Neural progenitor cell (in vitro differentiated cells): ENCODE results near the gene HSPB1. TPM values are rescaled to one million over a fixed set of nuclear protein-coding genes. Genes with fewer than 3 reads are reported as not detected.

Experiments
- DNase-seq: peaks from one replicate; pipeline ENCODE4 v3.0.0-alpha.2; 2016; ENCODE audit warnings: low spot score
- H2AFZ ChIP-seq: fragments of 200-600 bp; sonication (generic); replicated peaks from 2 replicates; pipeline ENCODE4 v1.6.1; 2016; ENCODE audit warnings: antibody characterized with exemption
- H3F3A ChIP-seq: fragments of 200-600 bp; sonication (generic); 2 replicates; pipeline ENCODE4 v1.6.1; 2016; ENCODE audit warnings: antibody characterized with exemption, low read depth
- H3K27ac ChIP-seq: fragments of 200-600 bp; sonication (generic); 2 replicates; pipeline ENCODE4 v1.5.1; 2016; ENCODE audit warnings: mild to moderate bottlenecking
- H3K27me3 ChIP-seq: fragments of 200-600 bp; sonication (generic); 2 replicates; pipeline ENCODE4 v1.6.1; 2016; ENCODE audit warnings: mild to moderate bottlenecking, moderate library complexity
- H3K36me3 ChIP-seq: fragments of 200-600 bp; sonication (generic); 2 replicates; pipeline ENCODE4 v1.5.1; 2016
- H3K4me1 ChIP-seq: fragments of 200-600 bp; sonication (generic); 2 replicates; pipeline ENCODE4 v1.6.1; 2016; ENCODE audit warnings: mixed run types
- H3K4me2 ChIP-seq: fragments of 200-600 bp; sonication (generic); 2 replicates; pipeline ENCODE4 v1.6.1; 2016
- H3K4me3 ChIP-seq: fragments of 200-600 bp; sonication (generic); 2 replicates; pipeline ENCODE4 v1.5.1; 2016
- H3K79me2 ChIP-seq: fragments of 200-600 bp; sonication (generic); 2 replicates; pipeline ENCODE4 v1.6.1; 2016; ENCODE audit warnings: low read depth
- H3K9ac ChIP-seq: fragments of 200-600 bp; sonication (generic); 2 replicates; pipeline ENCODE4 v1.6.1; 2016
- H3K9me3 ChIP-seq: fragments of 200-600 bp; sonication (generic); 2 replicates; pipeline ENCODE4 v1.5.1; 2016; ENCODE audit warnings: low read depth
- H4K20me1 ChIP-seq: fragments of 200-600 bp; sonication (generic); 2 replicates; pipeline ENCODE4 v1.6.1; 2016; ENCODE audit warnings: low read depth
- H3K27ac Mint-ChIP-seq: 3 replicates; pipeline ENCODE4 v1.8.0; 2021; ENCODE audit warnings: mixed read lengths
- H3K27me3 Mint-ChIP-seq: 2 replicates; pipeline ENCODE4 v1.8.0; 2022; ENCODE audit warnings: low read depth, mild to moderate bottlenecking, inconsistent platforms, moderate library complexity, mixed read lengths; ENCODE audit not compliant: insufficient read depth
- H3K36me3 Mint-ChIP-seq: 3 replicates; pipeline ENCODE4 v1.8.0; 2021; ENCODE audit warnings: mixed read lengths
- H3K4me1 Mint-ChIP-seq: 3 replicates; pipeline ENCODE4 v1.8.0; 2021; ENCODE audit warnings: mixed read lengths
- H3K4me3 Mint-ChIP-seq: 3 replicates; pipeline ENCODE4 v1.8.0; 2021; ENCODE audit warnings: mild to moderate bottlenecking, moderate library complexity, mixed read lengths
- H3K9me3 Mint-ChIP-seq: 3 replicates; pipeline ENCODE4 v1.8.0; 2020; ENCODE audit warnings: mixed read lengths
- EZH2 ChIP-seq: fragments of 200-600 bp; sonication (generic); IDR thresholded peaks from 2 replicates; pipeline ENCODE4 v1.6.1; 2017; ENCODE audit warnings: antibody characterized with exemption, mild to moderate bottlenecking, moderate library complexity
- EZH2phosphoT487 ChIP-seq: fragments of 200-600 bp; sonication (generic); IDR thresholded peaks from 2 replicates; pipeline ENCODE4 v1.6.1; 2017; ENCODE audit warnings: antibody characterized with exemption
- total RNA-seq: library from RNA; depleted of rRNA; stranded (reverse); fragments of >200 nt; gene quantifications from 2 replicates; pipeline ENCODE4 v1.2.3, GENCODE V29; 2015; ENCODE audit warnings: low replicate concordance
- TF ChIP-seq, protein P1 (sequence below): fragments of 200-600 bp; sonication (generic); IDR thresholded peaks from 2 replicates; pipeline ENCODE4 v1.5.1; 2017; ENCODE audit warnings: antibody characterized with exemption, mild to moderate bottlenecking

HSPB1 gene
- total RNA-seq, 1 donor from 2014 or later: 9.7 TPM

DNA sequence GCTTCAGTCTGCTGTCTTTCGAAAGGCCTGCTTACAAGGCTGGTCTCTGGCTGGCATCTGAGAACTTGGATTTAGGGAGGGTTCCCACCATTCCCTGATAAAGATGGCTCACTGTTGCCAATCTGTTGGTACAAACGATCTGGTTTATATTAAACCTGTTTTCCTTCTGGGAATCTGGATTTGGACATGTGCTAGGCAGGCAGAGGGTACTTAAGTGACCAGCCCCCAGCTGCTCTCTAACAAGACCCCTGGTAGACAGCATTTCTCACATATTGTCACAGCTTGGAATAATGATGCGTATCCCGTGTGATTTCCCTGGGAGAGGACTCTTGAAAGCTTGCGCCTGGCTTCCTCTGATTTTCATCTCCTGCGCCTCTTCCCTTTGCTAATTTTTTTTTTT lies 34.7 kb downstream of the HSPB1 start:
- H3K36me3 ChIP-seq: peaks cover 5% of the 10 kb centered on the region
- DNase-seq: no peak
- H3K9ac ChIP-seq: no peak overlapping the region
- peaks cover 100% of the 10 kb centered on the region for H4K20me1 ChIP-seq
- H3K79me2 ChIP-seq: peaks cover 100% of the 10 kb centered on the region
- no peak overlapping the region for H3K4me3 ChIP-seq
- Mint-ChIP-seq H3K9me3 (no peaks in the 10 kb centered on the region), H3K36me3 (peaks cover 33% of the 10 kb centered on the region), H3K4me3 (no peak overlapping the region), H3K4me1 (peaks cover under 1% of the 10 kb centered on the region), H3K27ac (no peak overlapping the region), H3K27me3 (peaks cover 5% of the 10 kb centered on the region)
- no peak overlapping the region for H3K4me2 ChIP-seq
- H3K4me1 ChIP-seq: no peaks in the 10 kb centered on the region
- no peak overlapping the region for H3K27ac ChIP-seq
- no peaks in the 10 kb centered on the region for H3K27me3 ChIP-seq
- H2AFZ ChIP-seq: no peak overlapping the region
- peaks cover 8% of the 10 kb centered on the region for H3F3A ChIP-seq
- TF ChIP-seq EZH2phosphoT487 (no peak), EZH2 (no peak)
- TF ChIP-seq, protein P1, sequence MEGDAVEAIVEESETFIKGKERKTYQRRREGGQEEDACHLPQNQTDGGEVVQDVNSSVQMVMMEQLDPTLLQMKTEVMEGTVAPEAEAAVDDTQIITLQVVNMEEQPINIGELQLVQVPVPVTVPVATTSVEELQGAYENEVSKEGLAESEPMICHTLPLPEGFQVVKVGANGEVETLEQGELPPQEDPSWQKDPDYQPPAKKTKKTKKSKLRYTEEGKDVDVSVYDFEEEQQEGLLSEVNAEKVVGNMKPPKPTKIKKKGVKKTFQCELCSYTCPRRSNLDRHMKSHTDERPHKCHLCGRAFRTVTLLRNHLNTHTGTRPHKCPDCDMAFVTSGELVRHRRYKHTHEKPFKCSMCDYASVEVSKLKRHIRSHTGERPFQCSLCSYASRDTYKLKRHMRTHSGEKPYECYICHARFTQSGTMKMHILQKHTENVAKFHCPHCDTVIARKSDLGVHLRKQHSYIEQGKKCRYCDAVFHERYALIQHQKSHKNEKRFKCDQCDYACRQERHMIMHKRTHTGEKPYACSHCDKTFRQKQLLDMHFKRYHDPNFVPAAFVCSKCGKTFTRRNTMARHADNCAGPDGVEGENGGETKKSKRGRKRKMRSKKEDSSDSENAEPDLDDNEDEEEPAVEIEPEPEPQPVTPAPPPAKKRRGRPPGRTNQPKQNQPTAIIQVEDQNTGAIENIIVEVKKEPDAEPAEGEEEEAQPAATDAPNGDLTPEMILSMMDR: no peak
- no peaks in the 10 kb centered on the region for H3K9me3 ChIP-seq

GRCh38 chr7:76338298-76339084 lies 36.0 kb downstream of the HSPB1 start:
- H3K9ac ChIP-seq: no peak overlapping the region
- no peak overlapping the region for H2AFZ ChIP-seq
- Mint-ChIP-seq H3K9me3 (no peaks in the 10 kb centered on the region), H3K4me3 (no peak overlapping the region), H3K27me3 (peaks cover 4% of the 10 kb centered on the region), H3K27ac (no peak overlapping the region), H3K4me1 (peaks cover 8% of the 10 kb centered on the region), H3K36me3 (peaks cover 42% of the 10 kb centered on the region)
- H3K79me2 ChIP-seq: peaks cover 100% of the 10 kb centered on the region
- no peak overlapping the region for H3K27ac ChIP-seq
- H3K9me3 ChIP-seq: no peaks in the 10 kb centered on the region
- no peak overlapping the region for H3K4me3 ChIP-seq
- DNase-seq: no peak
- peaks cover 5% of the 10 kb centered on the region for H3K36me3 ChIP-seq
- H3K4me1 ChIP-seq: peaks cover 3% of the 10 kb centered on the region
- peaks cover 100% of the 10 kb centered on the region for H4K20me1 ChIP-seq
- peaks cover 8% of the 10 kb centered on the region for H3F3A ChIP-seq
- H3K4me2 ChIP-seq: no peak overlapping the region
- H3K27me3 ChIP-seq: no peaks in the 10 kb centered on the region
- no peak for TF ChIP-seq EZH2phosphoT487
- TF ChIP-seq, protein P1: no peak
- TF ChIP-seq EZH2: no peak

DNA sequence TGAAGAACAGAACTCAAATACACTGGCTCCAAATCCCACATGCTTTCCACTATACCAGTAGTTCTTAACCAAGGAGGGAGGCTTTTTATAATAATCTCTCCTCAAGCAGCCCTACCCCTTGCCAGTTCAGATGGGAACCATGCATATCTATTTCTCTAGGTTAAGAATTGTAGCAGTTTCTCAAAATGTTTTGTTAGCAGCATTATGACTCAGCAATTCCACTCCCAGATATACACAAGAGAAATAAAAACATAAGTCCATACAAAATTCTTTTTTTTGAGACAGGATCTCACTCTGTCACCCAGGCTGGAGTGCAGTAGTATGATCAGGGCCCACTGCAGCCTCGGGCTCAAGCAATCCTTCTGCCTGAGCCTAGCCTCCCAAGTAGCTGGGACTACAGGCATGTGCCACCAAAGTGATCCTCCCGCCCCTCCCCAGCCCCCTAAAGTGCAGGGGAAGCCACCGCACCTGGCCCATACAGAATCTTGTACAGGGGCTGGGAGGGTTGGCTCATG lies 38.2 kb downstream of the HSPB1 start:
- Mint-ChIP-seq H3K36me3 (peaks cover 54% of the 10 kb centered on the region), H3K27me3 (peaks cover 5% of the 10 kb centered on the region)
- peaks cover 5% of the 10 kb centered on the region for H3K36me3 ChIP-seq

More for the DNA sequence above, 38.2 kb downstream of the HSPB1 start:
- Histone ChIP-seq H2AFZ (no peak overlapping the region), H3K4me1 (peaks cover 7% of the 10 kb centered on the region), H3K4me2 (no peak overlapping the region), H3F3A (peaks cover 13% of the 10 kb centered on the region), H3K79me2 (peaks cover 100% of the 10 kb centered on the region), H3K27ac (no peak overlapping the region), H3K4me3 (no peak overlapping the region), H3K9ac (no peak overlapping the region), H4K20me1 (peaks cover 99% of the 10 kb centered on the region), H3K27me3 (no peaks in the 10 kb centered on the region), H3K9me3 (no peaks in the 10 kb centered on the region)
- Mint-ChIP-seq H3K9me3 (no peaks in the 10 kb centered on the region), H3K4me1 (peaks cover 16% of the 10 kb centered on the region), H3K4me3 (no peak overlapping the region), H3K27ac (no peak overlapping the region)
- DNase-seq: no peak
- TF ChIP-seq, protein P1: no peak
- no peak for TF ChIP-seq EZH2phosphoT487
- no peak for TF ChIP-seq EZH2
